Hypothalamus (tissue), 51 donors: ENCODE data around the gene SPTA1.
"Not testable (repeated sequence)": the region's sequence is repeated elsewhere in the genome, so short reads cannot be mapped to it uniquely, and the experiment has no call there.

ENCODE experiments used
- DNase-seq, 51 donors: peaks; one replicate each; lab custom pipeline; 2025; lab: John Stamatoyannopoulos, UW

SPTA1 gene

DNA sequence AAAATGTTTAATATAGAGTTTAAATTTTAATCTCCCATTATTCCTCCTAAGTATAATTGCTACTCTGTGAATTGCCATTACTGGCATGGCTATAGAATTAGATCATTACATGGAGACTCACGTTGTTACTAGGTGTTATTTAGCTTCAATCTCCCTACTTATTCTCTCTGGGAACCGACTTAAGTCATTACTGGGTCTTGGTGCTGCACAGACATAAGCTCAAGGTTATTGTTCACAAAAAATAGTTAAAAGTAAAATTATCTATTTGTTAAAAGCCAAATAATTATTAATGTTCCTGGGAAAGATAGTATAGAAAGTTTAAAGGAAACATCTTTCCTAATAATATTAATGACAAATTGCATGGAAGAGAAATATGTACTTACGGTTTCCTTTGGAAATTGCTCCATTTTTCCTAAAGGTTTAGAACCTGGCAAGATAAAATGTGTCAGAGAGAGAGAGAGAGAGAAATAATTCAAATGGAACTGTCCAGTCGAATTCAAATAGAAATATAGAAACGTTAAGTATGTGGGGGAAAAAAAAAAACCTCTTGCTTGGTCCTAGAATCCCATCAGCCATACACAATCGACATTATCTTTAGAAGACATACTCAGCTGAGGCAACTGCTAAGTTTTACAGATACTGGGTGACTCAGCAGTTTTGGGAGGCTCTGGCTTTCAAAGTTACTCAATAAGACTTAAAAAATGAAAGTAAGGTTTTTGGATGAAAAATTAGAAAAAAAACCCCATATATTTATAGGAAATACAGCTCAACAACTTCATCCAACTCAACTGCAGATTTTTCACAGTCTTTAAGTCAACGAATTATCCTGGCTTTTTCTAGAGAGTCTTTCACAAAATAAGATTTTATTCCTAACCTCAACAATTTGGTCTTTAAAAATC is at the start of gene SPTA1:
Gene SPTA1, minus strand, starts transcription at position 605 of the 899 bp plus-strand sequence. Its CDS starts 198 bp downstream, at position 407.
- DNase-seq: no peak

DNA sequence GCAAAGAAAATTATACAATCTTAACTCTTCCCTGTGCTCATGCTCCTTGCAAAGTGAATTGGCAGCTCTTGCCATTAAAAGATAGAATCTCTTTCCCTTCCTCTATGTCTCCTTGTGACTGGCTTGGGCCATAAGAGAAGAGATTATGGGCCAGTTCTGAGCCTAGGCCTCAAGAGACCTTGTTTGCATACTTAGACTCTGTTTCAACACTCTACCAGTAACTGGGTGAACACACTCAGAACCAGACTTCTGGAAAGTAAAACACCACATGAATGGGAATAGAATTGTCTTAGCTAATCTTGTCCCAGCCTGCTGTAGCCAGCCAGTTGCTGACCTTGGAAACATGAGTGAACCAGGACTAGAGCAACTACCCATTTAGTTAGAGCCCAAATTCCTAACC is 49.3 kb upstream of the SPTA1 start:
- DNase-seq: no peak

DNA sequence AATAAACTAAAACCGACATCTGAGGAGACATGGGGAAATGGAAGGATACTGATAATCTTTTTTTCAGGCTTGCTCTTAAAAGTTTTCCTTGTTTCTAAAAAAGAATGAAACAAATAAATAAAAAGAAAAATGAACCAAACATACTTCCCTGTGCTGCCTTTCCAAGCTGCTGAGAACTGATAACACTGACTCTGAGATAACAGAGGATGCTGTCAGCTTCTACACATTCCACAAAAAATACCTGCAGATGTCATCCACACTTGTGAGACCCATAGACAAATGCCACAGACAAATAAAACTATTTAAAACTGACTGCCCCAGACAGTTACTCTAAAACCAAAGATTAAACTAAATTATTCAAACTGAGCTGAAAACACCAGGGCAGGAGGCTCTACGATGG is 46.0 kb upstream of the SPTA1 start:
- DNase-seq: no peak

DNA sequence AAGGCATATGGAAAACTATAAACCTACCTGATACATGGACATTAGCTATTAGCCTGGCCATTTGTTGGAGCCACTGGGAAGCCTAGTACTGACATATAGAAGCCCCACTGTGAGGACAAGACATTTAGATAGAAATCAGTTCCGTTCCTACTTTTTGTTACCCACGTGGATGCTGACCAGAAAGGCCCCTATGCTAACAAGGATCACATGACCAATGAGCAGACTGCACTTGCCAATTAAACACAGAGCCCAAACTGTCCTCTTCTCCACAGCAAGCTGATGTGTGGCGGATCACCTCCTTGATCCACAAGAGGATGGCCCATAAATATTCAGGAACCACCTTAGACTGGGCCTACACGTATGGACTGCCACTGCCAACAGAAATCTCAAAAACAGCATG is 45.2 kb upstream of the SPTA1 start:
- DNase-seq: no peak

DNA sequence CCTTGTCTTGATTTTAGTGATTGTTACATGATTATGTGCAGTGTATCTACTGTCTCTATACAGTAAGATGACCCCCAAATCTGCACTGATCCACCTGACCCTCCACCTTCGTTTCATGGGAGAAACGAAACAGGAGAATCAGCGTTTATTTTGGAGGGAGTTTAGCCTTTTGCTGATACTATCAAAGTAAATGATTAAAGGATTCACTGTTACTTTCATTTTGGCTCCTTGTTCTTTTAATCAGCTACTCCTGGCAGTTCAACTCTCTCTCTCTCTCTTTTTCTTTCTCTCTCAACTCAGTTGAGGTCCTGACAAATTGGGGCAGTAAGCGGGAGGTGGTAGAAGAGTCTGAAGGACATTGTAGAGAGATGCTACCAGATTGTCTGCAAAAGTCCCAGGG is 43.9 kb upstream of the SPTA1 start:
- no peak for DNase-seq

DNA sequence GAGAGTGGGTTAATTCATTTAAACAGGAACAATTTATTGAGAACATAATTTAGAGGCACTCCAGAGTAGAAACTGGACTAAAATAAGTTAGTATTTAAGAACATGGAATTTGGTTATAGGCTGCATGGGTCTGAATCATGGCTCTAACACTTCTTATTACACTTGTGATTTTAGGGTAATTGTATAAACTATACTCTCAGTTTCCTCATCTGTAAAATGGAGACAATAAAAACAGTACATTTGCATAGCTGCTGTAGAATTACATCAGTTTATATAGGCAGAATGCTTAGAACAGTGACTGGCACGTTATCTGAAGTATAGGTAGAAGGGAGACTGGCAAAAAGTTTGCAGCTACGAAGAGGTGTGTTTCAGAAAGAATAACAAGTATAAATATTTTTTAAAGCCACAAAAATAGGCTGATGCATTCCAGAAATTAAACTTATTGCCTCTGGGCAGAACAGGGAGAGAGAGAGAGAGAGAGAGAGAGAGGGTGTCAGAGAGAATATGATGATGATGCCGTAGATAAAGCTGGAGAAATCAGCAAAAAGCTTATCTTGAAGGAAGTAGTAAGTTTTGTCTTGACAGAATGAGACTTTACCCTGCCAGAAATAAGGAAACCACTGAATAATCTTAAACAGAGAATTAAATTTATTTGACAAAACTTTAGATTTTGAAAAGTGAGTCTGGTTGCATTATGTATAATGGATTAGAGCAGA is 42.2 kb upstream of the SPTA1 start:
- no peak for DNase-seq

DNA sequence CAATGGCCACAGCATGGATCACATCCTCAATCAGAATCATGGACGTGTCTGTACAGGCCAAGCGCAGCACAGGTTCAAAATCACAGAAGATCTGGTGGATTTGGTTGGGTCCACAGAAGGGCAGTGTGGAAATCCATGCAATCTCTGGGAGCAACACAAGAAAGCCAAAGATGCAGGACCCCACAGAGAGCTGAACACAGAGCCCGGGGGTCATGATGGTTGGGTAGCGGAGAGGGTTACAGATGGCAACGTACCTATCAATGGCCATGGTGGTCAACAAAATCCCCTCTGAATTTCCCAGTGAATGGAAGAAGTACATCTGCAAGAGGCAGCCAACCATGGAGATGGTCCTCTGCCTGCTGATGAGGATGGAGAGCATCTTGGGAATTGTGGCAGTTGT is 37.9 kb upstream of the SPTA1 start:
- DNase-seq: no peak

DNA sequence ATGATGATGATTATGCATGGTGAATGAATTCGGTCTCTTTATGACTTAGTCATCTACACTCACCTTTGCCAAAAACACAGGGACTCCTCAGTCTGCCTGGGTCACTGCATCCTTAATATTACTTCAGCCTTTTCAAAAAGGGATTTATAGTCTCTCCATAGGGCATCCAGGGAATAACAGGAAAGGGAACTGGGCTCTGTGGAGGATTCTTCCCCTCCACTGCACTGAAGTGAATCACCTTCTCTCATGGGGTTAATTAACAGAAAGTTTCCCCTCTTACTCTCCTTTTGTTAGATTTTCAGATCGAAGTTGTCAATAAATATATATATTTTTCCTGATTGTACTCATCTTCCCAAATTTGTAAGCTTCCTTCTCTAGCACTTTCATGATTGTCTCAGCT is 34.1 kb upstream of the SPTA1 start, which contains the start of gene OR6K3:
Gene OR6K3, minus strand, starts transcription at position 101 of the 400 bp plus-strand sequence. CDS start 2,605 bp downstream, outside the sequence.
- DNase-seq: no peak

DNA sequence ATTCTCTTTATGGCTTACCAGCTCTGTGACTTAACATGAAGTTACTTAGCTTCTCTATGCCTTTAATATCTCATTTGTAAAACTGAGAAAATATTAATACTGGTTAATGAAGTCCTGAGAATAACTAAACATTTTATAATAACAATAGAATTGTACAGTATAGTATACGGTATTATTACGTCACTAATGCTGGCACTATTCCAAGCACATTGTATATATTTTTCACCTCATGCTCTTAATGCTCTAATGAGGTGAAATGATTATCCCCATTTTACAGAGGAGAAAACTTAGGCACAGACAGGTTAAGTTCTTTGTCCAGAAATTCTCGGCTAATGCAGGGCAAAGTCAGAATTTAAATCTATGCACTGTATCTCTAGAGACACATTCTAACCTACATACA is 33.1 kb upstream of the SPTA1 start:
- DNase-seq: no peak

DNA sequence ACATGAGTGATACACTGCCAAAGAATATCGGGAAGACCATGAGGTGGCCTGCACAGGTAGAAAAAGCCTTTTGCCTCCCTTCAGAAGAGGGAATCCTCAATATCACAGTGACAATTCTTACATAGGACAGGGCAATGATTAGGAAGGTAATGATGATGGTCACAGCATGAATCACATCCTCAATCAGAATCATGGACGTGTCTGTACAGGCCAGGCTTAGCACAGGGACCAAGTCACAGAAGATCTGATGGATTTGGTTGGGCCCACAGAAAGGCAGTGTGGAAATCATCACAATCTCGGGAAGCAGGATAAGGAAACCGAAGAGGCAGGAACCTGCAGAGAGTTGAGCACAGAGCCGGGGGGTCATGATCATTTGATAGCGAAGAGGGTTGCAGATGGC is 30.8 kb upstream of the SPTA1 start:
- DNase-seq: no peak

DNA sequence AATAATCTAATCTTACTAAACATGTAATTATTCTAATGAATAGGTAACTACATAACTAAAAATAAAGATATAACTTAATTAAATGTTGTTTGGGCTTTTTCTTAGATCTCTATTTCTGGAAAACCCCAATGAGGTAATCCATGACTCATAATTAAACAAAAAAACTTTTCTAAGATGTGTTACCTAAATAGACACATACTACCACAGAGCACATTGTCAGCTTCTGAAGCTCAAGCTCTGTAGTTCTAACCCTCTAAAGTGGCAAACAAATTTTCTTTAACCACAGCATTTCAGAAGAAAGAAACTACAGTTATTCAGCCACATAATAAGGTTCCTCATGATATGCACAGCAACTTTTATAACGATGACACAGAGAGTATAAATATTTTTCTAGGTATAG is 29.8 kb upstream of the SPTA1 start:
- DNase-seq: no peak

DNA sequence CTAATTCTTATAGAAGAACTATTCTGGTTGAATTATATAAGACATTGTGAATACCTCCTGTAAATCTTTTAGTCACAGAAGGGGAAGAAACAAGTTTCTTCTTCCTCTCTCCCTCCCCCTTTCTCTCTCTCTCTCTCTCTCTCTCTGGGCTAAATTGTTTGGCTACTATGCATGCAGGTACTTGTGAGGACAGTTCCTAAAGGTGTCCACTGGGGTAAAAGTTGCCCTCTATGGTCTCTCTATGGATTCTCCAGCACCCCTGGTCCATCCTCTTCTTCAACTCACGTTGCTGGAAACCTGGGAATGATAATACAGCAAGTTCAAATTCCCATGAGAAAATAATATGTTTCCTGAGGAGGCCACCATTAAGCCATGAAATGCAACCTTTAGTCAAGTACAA is 28.2 kb upstream of the SPTA1 start:
- no peak for DNase-seq

DNA sequence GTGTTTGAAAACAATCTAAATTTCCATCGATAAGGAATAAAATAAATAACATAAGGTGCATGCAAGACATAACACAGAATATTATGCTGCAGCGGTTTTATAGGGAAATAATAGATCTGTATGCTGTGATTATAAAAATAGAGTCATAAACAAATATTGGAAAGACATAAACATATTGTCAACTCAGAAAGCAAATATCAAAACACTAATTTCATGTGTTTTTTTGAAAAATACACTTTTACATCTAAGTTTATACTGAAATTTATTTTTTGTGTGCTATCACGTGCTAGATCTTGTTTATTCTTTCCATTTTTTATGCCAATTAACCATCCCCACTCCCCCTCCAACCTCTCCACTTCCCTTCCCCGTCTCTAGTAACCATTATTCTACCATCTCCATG is 24.6 kb upstream of the SPTA1 start:
- DNase-seq: no peak

DNA sequence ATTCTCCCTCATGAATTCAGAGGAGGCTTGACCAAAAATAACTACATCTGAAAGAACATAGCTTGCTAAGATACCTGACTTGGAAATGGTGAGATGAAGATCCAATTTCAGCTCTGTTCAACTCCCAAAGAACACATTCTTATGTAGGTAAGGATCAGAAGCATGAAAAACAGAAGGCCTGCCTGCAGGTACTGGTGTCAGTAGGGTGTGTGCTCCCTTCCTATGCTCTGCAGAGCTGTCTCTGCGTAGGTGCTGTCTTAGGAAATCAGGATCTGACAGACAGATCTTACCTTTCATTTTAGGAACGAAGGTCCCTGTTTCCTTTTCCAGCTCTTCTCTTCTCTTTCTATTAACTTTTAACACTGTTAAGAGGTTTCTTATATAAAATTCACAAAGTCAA is 19.6 kb upstream of the SPTA1 start:
- DNase-seq: peak in 1 of 51 donors; percentile 1

DNA sequence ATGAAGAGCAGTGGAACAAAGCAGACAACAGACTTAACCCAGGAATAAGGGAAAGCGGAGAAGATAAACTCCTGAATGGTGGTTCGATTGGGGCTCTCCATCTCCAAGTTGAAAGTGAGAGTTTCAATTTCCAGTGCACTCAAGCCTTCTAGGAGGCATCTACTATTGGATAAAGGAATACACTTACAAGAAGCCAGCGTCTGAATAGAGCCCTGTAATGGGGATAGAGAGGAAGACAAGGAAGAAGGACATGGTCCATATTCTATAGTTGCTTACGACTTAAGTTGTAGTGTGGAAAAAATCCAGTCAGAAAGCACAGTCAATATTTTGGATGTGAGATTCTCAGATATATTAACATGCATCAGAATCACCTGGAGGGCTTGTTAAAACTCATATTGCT is 14.0 kb upstream of the SPTA1 start, which contains the start of gene OR6K2:
Gene OR6K2, minus strand, starts transcription at position 101 of the 400 bp plus-strand sequence. Its CDS starts 0 bp downstream, at position 101.
- no peak for DNase-seq

DNA sequence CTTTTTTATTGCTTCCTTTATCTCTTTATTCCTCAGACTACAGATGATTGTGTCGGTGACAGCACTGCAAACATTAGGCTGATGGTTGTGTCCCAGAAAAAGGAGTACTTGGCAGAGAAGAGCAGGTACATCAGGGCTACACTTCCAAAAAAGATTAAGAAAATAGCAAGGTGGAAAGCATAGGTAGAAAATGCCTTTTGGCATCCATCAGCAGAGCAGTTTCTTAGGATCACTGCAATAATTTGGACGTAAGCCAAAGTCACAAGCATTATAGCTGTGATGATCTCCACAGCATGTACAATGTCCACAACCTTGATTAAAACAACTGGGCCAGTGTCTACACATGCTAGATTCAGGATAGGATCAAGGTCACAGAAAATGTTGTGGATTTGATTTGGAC is 8.1 kb upstream of the SPTA1 start:
- no peak for DNase-seq

DNA sequence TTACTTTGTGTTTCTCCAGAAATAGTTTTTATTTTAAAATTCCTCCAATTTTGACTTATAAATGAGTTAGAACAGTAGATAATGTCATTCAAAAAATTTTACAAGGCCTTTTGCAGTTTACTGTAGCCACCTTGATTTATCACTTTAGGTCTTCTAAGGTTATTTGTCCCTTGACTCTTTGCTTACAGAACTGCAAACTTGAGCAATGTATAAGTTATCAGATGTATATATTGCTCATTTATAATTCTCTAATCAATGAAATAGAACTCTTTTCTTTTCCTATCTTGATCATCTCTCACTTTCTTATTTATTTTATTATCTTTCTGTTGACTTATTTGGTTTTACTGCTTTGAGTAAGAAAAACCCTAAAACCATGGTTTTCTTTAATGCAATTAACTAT is 5.8 kb upstream of the SPTA1 start:
- DNase-seq: no peak

DNA sequence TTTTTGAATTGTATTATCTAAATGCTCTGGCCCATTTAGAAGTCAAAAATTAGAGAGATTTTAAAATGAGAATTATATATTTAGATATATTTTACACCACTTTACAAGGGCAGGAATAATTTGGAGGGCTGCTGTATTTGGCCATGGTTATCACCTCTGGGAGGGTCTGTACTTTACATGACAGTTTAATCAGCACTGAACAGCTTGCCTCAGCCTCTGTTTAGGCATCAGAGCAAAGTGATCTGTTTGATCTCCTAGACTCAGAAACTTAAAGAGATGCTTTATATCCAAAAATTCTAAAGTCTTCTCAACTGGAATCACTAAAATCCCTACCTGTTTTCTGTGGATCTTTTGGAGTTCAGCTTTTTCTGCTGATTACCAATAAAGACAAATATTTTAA is 5.4 kb upstream of the SPTA1 start:
- DNase-seq: no peak

DNA sequence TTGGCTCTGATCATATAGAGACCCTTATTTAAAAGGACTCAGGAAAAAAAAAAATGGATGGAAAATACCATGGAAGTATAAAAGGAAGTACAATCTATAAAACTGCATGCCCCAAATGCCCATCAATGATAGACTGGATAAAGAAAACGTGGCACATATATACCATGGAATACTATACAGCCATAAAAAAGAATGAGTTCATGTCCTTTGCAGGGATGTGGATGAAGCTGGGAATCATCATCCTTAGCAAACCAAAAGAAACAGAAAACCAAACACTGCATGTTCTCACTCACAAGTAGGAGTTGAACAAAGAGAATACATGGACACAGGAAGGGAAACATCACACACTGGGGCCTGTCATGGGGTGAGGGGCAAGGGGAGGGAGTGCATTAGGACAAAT is 4.6 kb upstream of the SPTA1 start:
- not testable (repeated sequence) for DNase-seq

DNA sequence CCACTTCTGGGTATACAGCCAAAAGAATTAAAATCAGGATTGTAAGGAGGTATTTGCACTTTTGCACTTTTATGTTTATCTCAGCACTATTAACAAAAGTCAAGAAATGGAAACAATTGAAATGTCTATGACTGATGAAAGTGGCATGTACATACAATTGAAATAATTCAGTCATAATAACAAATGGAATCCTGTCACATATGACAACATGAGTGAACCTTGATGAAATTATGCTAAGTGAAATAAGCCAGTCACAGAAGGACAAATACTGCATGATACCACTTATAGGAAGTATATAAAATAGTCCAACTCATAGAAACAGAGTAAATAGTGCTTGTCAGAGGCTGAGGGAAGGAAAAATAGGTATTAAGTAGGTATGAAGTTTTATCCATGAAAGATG is 3.4 kb upstream of the SPTA1 start:
- DNase-seq: no peak

DNA sequence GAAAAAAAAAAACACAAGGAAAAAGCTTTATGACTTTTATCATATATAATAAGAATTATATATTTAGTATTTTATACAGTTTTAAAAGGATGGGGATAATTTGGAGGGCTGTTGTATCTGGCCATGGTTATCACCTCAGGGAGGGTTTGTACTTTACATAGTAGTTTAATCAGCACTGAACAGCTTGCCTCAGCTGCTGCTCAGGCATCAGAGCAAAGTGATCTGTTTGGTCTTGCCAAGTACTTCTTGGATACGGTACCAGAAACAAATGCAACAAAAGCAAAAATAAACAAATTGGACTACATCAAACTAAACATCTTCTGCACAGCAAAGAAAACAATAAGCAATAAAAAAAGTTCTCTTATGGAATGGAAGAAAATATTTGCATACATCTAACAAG is 2.6 kb upstream of the SPTA1 start:
- no peak for DNase-seq

DNA sequence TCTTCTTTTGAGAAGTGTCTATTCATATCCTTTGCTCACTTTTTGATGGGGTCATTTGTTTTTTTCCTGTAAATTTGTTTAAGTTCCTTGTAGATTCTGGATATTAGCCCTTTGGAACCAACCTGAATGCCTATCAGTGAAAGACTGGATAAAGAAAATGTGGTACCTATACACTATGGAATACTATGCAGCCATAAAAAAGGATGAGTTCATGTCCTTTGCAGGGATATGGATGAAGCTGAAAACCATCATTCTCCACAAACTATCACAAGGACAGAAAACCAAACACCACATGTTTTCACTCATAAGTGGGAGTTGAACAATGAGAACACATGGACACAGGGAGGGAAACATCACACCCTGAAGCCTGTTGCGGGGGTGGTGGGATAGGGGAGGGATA is 1.8 kb upstream of the SPTA1 start:
- DNase-seq: not testable (repeated sequence)
